ENCODE data around the gene NME1. TPM values are rescaled to one million over a fixed set of nuclear protein-coding genes. Genes with fewer than 3 reads are reported as not detected.

NME1 gene
- 210 to 238 TPM (median 210 TPM) in 3 replicates for total RNA-seq (2021)
- Bru-seq, nascent RNA, result percentile 90 among the genes with signal in this experiment
- long read RNA-seq, experiment 1, transcript NME1-202 (6 exons, 986 nt), result minor isoform, 30 of 278 reads
- long read RNA-seq, experiment 1, transcript NME1-203 (5 exons, 940 nt), result major isoform, 229 of 278 reads
- long read RNA-seq, experiment 1, partial matches to known transcripts, result 15 of 278 reads
- long read RNA-seq, experiment 1, other reads (novel, unspliced or antisense), result 2 of 278 reads
- long read RNA-seq, experiment 2, transcript NME1-202 (6 exons, 986 nt), result minor isoform, 19 of 335 reads
- long read RNA-seq, experiment 2, transcript NME1-203 (5 exons, 940 nt), result major isoform, 212 of 335 reads
- long read RNA-seq, experiment 2, partial matches to known transcripts, result 50 of 335 reads
- long read RNA-seq, experiment 2, other reads (novel, unspliced or antisense), result 53 of 335 reads
- long read RNA-seq, experiment 3, transcript NME1-202 (6 exons, 986 nt), result major isoform, 143 of 255 reads
- long read RNA-seq, experiment 3, transcript NME1-203 (5 exons, 940 nt), result minor isoform, 88 of 255 reads
- long read RNA-seq, experiment 3, transcript NME1-201 (6 exons, 796 nt), result minor isoform, 5 of 255 reads
- long read RNA-seq, experiment 3, partial matches to known transcripts, result 3 of 255 reads
- long read RNA-seq, experiment 3, other reads (novel, unspliced or antisense), result 10 of 255 reads

DNA sequence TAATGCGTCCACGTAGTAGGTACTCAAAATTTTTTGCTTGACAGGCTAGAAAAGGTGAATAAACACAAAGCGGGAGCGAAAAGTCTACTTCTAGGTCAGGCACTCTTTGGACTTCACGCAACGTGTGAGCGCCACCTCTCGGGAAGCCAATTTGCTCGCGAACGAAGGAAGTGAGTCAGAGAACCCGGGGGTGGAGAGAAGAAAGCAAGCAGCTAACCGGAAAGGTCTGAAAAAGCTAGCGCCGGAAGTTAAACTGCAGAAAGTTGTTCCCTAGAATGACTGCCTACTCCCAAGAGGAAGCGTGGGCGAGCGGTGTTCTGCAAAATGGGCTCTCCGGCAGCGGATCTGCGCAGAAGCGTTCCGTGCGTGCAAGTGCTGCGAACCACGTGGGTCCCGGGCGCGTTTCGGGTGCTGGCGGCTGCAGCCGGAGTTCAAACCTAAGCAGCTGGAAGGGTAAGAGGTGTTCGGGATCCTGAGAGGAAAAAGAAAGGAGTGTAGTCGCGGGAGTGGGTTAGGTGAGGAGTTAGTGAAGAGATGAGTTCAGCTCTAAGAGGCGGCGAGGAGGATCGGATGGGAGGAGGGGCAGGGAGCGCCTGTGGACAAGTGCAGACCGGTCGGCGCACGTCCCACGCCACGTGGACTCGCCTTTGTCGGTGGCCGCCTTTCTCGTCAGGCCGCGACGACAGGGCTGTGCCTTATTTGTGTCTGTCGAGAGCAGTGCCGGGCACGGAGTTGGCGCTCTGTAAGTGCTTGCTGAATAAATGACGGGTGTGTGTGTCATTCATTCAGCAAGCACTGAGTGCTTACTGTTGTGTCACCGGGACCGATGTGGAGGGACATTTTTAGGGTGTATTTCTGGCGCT, at the start of gene NME1:
Gene NME1 (plus strand): TSS at position 350 of the 863 bp plus-strand sequence. CDS start 2,096 bp downstream, outside the sequence.
- POLR2A ChIA-PET, result interaction anchor here (0.6 to 1.9 kb wide), 7 partner anchors 12 to 1542 kb away, joined by 3 to 15 read pairs (median 3); partner anchors contain the start of genes NME2 and SPAG9
- H3K4me1 Mint-ChIP-seq, result no peaks in the 10 kb centered on the region
- H3K27me3 Mint-ChIP-seq (ENCODE audit: low read depth), result no peaks in the 10 kb centered on the region
- peaks cover 28% of the 10 kb centered on the region for H3K36me3 Mint-ChIP-seq
- CTCF ChIA-PET, result interaction anchor here (0.6 to 2.0 kb wide), 27 partner anchors 12 to 371 kb away, joined by 3 to 23 read pairs (median 4); partner anchors contain the start of genes NME2 and SPAG9
- 0 out of 2 replicates have a peak, but pooled peaks cover 3% of the 10 kb centered on the region for H3K9me3 Mint-ChIP-seq
- H3K27ac Mint-ChIP-seq, result no peak within 1 kb of the TSS
- DNase-seq (ENCODE audit: low spot score), result peak; percentile 96
- H3K4me3 Mint-ChIP-seq, result no peak within 1 kb of the TSS
- peak; percentile 91 for ATAC-seq
- TF ChIP-seq NFE2L1 (CRISPR knock-in tag; IDR thresholded peaks at IDR 0.05), result peak; percentile 48
- TF ChIP-seq NFATC4 (CRISPR knock-in tag; IDR thresholded peaks at IDR 0.05), result peak; percentile 20; the same call in 1 of the 2 replicates
- TF ChIP-seq IRF1 (CRISPR knock-in tag; IDR thresholded peaks at IDR 0.05), result 0 out of 2 replicates have a peak, but pooled peaks have one; percentile 60
- TF ChIP-seq SP1 (CRISPR knock-in tag; conservative IDR thresholded peaks at IDR 0.05), result peak; percentile 95
- TF ChIP-seq ZBTB21 (CRISPR knock-in tag; IDR thresholded peaks at IDR 0.05; ENCODE audit: borderline replicate concordance), result no peak
- TF ChIP-seq, protein P1, sequence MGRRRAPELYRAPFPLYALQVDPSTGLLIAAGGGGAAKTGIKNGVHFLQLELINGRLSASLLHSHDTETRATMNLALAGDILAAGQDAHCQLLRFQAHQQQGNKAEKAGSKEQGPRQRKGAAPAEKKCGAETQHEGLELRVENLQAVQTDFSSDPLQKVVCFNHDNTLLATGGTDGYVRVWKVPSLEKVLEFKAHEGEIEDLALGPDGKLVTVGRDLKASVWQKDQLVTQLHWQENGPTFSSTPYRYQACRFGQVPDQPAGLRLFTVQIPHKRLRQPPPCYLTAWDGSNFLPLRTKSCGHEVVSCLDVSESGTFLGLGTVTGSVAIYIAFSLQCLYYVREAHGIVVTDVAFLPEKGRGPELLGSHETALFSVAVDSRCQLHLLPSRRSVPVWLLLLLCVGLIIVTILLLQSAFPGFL (CRISPR knock-in tag; IDR thresholded peaks at IDR 0.05; ENCODE audit: borderline replicate concordance), result peak; percentile 29; the same call in 1 of the 2 replicates
- 0 out of 2 replicates have a peak, but pooled peaks have one; percentile 46 for TF ChIP-seq TEAD4 (CRISPR knock-in tag; IDR thresholded peaks at IDR 0.05)
- no peak for TF ChIP-seq ELF4 (CRISPR knock-in tag; IDR thresholded peaks at IDR 0.05; ENCODE audit: low read depth)
- 0 out of 2 replicates have a peak, but pooled peaks have one; percentile 72 for TF ChIP-seq ZNF532 (CRISPR knock-in tag; IDR thresholded peaks at IDR 0.05; ENCODE audit: borderline replicate concordance)
- TF ChIP-seq, protein P2, sequence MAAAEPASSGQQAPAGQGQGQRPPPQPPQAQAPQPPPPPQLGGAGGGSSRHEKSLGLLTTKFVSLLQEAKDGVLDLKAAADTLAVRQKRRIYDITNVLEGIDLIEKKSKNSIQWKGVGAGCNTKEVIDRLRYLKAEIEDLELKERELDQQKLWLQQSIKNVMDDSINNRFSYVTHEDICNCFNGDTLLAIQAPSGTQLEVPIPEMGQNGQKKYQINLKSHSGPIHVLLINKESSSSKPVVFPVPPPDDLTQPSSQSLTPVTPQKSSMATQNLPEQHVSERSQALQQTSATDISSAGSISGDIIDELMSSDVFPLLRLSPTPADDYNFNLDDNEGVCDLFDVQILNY (CRISPR knock-in tag; IDR thresholded peaks at IDR 0.05), result 0 out of 2 replicates have a peak, but pooled peaks have one; percentile 51
- TF ChIP-seq ATF1 (CRISPR knock-in tag; IDR thresholded peaks at IDR 0.05), result 0 out of 2 replicates have a peak, but pooled peaks have one; percentile 51
- peak; percentile 91 for TF ChIP-seq CREM (CRISPR knock-in tag; IDR thresholded peaks at IDR 0.05)
- TF ChIP-seq, protein P3, sequence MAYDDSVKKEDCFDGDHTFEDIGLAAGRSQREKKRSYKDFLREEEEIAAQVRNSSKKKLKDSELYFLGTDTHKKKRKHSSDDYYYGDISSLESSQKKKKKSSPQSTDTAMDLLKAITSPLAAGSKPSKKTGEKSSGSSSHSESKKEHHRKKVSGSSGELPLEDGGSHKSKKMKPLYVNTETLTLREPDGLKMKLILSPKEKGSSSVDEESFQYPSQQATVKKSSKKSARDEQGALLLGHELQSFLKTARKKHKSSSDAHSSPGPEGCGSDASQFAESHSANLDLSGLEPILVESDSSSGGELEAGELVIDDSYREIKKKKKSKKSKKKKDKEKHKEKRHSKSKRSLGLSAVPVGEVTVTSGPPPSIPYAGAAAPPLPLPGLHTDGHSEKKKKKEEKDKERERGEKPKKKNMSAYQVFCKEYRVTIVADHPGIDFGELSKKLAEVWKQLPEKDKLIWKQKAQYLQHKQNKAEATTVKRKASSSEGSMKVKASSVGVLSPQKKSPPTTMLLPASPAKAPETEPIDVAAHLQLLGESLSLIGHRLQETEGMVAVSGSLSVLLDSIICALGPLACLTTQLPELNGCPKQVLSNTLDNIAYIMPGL (CRISPR knock-in tag; IDR thresholded peaks at IDR 0.05), result peak; percentile 68; the same call in 1 of the 2 replicates
- peak; percentile 92 for TF ChIP-seq USF1 (CRISPR knock-in tag; IDR thresholded peaks at IDR 0.05)
- peak; percentile 90 for TF ChIP-seq USF2 (CRISPR knock-in tag; IDR thresholded peaks at IDR 0.05)
- no peak for TF ChIP-seq ZNF263 (CRISPR knock-in tag; IDR thresholded peaks at IDR 0.05; ENCODE audit: low read depth)
- TF ChIP-seq, protein P4, sequence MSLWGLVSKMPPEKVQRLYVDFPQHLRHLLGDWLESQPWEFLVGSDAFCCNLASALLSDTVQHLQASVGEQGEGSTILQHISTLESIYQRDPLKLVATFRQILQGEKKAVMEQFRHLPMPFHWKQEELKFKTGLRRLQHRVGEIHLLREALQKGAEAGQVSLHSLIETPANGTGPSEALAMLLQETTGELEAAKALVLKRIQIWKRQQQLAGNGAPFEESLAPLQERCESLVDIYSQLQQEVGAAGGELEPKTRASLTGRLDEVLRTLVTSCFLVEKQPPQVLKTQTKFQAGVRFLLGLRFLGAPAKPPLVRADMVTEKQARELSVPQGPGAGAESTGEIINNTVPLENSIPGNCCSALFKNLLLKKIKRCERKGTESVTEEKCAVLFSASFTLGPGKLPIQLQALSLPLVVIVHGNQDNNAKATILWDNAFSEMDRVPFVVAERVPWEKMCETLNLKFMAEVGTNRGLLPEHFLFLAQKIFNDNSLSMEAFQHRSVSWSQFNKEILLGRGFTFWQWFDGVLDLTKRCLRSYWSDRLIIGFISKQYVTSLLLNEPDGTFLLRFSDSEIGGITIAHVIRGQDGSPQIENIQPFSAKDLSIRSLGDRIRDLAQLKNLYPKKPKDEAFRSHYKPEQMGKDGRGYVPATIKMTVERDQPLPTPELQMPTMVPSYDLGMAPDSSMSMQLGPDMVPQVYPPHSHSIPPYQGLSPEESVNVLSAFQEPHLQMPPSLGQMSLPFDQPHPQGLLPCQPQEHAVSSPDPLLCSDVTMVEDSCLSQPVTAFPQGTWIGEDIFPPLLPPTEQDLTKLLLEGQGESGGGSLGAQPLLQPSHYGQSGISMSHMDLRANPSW (CRISPR knock-in tag; conservative IDR thresholded peaks at IDR 0.05; ENCODE audit: low read depth), result no peak
- peak; percentile 94 for TF ChIP-seq FOXP1 (CRISPR knock-in tag; IDR thresholded peaks at IDR 0.05; ENCODE audit: borderline replicate concordance)

Data from WTC11 (cell line).